ENCODE results near the gene ADTRP.

ADTRP gene

GRCh38 chr6:11754625-11755271, 23.9 kb downstream of the ADTRP start:
- DNase-seq = no peak

DNA sequence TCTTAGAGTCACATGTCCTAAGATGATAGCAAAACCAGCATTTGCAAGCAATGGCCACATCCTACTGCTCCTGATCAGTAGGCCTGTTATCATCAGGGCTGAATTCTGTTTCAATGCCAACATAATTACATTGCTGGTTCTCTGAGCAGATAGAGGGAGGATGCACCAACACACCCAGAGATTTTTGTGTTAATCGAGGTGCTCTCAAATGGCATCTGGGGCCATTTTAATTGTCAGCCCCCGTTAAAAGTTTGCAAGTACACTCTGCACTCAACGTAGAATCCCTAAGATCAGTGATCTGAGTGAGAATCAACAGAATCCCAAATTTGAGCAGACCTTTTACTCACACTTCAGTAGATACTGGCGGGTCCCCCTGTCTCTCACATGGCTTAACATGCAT, 24.8 kb downstream of the ADTRP start:
- no peak for DNase-seq

DNA sequence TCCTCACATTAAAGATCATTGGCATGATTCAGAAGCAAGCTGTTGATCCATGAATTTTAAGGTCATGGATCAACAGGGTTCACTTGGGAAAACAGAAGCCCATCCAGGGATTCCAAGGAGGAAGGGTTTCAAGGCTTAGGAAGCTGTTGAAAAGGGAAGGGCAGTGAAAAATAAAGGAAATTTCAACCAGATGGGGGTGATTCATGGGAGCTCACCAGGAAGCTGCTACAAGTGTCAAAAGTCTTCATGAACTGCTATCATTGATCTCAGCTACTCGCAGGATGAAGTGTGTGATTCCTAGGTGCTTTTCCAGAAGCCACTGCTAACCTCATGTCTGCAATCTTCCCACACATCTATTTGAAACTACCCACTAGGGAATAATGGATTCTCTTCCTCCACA, 26.2 kb downstream of the ADTRP start:
- DNase-seq = no peak

GRCh38 chr6:11750682-11751081, 27.9 kb downstream of the ADTRP start:
- no peak for DNase-seq

DNA sequence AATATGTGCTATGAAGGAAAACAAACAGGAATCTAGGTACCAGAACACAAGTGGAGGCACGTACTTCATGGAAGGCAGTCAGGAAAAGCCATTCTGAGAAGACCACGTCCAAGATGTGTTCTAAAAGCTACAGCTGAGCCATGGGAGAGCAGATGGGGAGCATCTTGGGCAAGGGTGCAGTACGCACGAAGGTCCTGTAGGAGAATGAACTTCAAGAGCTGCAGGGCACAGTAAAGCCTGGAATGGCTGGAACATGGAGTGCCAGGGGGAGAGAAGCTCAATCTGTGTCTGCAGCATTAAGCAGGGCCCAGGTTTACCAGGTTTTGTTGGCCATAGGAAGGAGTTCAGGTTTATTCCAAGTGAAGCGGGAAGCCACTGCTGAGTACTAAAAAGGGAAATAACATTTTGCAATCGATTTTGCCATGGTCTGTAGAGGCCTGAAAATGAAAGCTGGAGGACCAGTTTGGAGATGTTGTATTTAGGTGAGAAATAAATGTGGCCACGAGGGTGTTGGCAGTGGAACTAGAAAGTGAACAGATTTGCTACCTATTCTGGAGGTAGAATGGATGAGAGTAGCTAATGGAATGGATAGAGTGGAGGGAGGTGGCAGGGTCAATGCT, 29.9 kb downstream of the ADTRP start:
- no peak for DNase-seq

DNA sequence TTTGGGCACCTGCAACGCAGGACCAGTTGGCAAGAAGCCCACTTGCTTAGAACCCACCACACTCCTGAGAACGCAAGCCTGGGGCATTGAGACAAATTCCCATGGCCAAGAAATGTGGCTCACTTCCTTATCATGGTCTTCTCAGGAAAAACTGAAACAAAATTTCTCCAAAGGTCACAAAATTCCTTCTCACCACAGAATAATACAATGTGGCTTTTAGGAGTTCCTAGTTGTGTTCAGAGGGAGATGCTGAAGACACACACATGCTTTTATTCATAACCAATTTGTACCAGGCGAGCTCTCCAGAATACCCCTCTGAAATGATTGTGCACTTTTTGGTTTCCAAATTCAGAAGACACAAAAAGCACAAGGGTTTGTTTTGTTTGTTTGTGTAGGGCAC, 31.6 kb downstream of the ADTRP start:
- no peak for DNase-seq

- peak; percentile 68 for DNase-seq
Measured at GRCh38 chr6:11744753-11745152, 33.9 kb downstream of the ADTRP start.

DNA sequence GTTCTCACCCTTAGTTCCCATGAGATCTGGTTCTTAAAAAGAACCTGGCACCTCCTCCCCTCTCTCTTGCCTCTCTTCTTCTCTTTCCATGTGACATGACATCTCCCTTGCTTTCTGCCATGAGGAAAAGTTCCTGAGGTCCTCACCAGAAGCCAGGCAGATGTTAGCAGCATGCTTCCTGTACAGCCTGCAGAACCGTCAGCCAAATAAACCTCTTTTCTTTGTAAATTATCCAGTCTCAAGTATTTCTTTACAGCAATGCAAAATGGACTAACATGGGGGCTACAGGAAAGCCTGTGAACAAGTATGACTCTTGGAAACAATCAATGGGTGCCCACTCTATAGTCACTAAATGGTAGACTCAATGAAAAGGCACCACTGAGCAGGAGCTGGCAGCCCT, 34.5 kb downstream of the ADTRP start:
- DNase-seq = no peak

- no peak for DNase-seq
Measured at GRCh38 chr6:11740875-11741274, 37.7 kb downstream of the ADTRP start.

DNA sequence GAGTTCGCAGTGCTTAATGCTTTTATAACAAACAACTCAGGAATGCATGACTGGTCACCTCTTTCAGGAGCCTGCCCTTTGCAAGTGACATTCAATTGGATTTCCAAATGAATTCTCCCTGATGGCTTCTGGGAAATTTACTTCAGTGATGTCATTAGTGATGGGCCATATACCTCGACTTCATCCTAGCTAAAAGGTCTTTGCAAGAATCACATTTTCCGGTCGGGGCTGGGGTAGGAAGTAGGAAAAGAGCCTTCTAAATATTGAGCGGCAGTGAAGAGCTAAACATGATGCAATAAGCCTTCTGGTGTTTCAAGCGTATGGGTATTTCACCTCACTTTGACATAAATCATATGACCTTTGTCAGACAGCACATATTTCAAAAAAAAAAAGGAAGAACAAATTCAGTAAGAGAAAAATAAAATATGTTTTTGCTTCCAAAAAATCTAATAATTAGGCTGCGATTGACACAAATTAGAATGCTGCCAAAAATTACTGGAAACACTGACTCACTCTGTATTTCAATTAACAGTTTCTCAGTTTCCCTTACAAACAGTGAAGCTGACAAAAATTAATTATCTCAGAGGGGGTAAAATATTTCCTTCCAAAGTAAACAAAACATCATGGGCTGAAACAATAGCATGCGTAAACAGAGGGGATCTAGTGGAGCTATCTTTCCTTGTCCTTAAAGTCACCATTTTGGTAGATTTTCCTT, 39.8 kb downstream of the ADTRP start:
- DNase-seq = no peak

DNA sequence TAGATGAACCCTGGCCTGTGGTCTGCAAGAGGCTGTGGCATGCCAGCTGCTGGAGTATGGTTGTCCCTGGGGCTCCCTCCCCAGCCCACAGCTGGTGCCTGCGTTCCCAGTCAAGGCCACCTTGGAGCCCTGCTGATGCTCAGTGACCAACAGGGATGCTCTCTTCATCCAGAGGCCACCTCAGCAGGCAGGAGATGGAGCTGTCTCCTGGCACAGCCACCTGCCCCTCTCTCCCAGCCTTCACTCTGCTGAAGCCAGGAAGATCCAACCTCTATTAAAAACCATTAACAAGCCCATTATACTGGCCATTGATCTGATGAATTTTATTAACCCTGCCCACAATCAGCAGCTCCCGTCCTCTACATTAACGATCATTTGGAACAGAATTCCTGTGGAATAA, 40.4 kb downstream of the ADTRP start:
- DNase-seq = no peak

DNA sequence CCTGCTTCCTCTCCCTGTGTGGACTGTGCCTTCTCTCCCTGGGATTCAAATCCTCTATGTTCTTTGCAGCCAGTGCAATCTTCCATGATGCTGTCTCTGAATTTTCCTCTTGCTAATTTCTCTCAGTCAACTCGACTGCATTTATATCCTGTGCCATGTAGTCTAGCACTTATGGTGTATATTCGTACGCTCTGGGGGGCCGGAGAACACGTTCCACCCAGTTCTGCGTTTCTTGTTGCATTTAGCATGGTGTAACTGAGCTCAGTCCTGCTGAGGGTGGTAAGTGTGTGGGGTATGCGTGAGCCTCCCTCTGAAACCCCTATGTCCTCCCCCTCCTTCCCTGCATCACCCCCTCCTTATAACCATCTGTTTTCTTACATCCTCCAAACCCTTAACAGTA, 42.0 kb downstream of the ADTRP start:
- no peak for DNase-seq

DNA sequence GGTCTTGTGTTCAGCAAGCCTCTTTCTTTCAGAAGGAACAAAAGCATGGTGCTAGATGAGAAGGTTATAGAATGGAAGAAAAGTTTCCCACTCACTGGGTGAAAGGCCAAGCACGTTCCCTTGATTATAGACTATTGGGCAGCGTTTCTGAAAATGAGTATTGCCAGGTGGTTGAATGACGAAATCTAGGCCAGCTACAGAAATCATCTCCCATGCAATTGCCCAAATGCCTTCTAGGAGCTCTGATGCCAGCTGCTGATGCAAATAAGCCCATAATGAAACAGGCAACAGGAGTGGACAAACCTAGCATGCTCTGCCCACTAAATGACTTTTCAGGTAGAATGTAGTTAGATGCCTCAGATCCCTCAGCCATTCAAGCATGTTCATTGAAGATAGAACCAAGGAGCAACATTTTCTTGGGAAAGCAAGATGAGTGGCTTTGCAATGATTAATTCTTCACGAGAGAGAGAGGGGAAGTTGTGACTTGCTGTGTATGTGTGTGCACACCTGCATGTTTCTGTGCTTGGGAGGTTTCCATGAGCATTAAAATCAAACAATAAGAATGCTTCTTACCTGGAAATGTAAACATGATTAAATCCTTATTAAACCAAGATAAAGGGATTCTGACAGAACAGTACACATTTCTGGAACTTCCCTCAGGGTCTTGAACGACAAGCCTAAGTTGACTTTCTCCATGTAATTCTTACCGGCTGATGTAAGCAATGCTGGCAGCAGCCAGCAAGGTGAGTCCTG, 43.6 kb downstream of the ADTRP start:
- no peak for DNase-seq

GRCh38 chr6:11732036-11732631, 46.5 kb downstream of the ADTRP start:
- no peak for DNase-seq

DNA sequence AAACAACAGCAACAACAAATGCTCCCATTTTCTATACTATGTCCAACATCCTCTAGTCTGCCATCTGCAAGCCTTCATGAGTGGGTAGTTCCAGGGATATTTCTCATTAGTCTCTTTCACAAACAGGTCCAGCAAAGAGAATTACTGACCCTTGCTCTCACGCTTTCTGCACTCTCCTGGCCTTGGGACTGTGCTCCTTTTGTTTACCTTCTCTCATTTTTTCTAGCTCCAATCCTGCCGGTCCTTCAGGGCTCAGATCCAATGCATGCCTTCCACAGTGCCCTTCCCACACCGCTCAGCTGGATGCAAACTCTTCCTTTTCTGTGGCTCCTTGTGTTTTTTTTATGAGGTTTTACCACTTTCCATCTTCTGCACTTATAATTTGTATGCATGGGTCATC, 47.2 kb downstream of the ADTRP start:
- DNase-seq = no peak

DNA sequence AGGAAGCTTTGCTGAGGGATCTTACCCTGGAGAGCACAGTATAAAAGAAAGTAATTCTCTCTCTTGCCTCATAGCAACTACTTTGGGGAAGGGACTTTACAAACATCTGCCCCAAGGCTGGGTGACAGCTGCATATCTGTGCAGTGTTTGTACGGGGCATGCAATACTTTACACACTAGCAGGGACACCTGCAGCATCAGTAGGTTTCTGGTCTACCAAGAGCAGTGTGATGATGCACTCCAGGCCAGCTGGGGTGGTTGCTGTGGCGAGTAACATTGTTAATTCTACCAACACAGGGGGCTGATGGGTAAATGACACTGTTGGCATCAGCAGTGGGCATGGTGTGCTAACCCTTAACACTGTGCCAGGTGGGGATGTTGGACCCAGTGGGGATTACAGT, 48.0 kb downstream of the ADTRP start:
- no peak for DNase-seq

DNA sequence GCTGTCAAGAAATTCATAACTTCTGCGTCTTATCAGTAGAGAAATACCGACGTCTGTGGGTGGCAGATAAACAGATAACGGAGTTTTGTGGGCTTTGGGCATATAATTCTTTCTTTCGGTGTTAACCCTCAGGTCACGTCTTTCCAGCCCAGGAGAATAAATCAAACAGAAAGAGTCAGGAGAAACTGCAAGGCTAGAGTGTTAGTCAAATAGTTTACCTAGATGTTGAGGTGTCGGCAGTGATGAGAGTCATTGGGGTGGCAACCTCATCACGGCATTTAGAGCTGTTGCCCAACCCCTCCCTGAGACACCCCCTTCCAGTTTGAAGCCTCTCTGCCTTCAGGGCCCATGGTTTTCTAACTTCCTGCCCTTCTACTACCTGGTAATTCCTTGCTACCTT, 49.5 kb downstream of the ADTRP start:
- no peak for DNase-seq

DNA sequence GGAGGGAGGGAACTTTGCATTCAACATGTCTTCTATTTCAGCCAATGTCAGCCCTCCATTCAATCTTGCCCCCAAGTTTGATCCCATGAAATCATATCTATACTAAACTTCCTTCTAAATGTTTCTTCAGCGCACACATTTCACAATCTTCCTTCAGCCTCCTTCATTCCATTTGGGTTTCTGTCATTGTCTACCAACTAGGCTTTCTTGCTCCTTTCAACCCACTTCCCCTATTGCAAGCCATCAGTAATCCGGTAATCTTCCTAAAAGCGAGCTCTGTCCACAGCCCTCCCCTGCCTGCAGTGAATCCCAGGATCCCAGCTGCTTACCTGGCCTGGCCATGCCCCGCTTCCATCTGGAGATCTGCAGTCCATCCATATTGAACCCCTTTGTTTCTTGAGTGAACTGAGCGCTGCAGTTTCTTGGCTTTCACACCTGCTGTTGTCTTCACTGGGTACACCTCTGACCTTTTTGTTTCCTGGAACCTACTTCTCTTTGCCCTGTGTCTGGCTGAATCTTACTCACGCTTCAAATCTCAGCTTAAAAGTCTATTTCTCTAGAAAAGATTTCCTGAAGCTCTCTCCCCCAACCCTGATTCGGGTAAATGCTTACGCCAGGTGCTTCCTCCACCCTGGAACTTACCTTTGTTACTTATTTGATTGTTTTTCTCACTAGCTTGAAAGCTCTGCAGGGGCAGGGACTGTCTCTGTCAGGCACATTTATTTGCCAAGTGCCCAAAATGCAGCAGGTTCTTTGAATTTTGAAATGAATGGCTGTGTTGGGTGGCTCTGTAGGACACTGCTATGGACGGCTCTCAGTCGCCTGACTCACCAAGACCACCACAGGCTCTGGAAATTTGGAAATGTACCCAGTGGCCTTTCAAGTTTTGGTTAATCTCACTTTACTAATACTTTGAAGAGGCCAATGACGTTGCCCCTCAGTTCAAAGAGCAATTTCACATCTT, 50.3 kb downstream of the ADTRP start:
- DNase-seq = no peak

DNA sequence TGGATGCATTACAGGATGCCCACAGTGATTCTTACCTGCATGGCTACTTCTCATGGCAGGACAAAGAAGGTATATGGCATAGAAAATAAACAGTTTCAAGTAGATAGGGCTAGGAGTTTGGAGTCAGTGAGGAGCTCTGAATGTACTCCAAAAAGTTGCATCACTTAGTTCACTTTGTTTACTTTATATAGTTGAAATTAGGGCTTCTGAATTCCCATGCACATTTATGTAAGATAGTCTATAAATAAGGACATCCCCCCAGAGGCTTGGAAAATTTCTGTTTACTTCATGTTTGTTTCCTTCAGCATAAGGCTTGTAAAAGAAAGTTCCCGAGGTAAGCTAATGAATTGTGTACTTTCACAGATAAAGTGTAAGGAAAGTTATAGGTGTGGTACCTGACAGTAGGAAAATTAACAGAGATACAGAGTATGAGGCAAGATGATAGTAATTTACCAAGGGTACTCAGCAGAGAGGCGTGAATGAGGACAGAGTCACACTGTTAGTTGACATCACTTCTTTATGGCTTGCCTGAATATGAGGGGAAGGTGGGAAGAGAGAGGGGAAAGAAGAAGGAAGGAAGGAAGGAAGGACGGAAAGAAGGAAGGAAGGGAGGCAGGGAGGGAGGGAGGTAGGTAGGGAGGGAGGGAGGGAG, 51.1 kb downstream of the ADTRP start:
- DNase-seq = no peak

- DNase-seq = no peak
Measured at GRCh38 chr6:11724286-11724685, 54.3 kb downstream of the ADTRP start.

GRCh38 chr6:11722805-11723631, 55.6 kb downstream of the ADTRP start:
- DNase-seq = no peak
